ENCODE results near the gene HAUS8. TPM values are rescaled to one million over a fixed set of nuclear protein-coding genes. Genes with fewer than 3 reads are reported as not detected.
A peak's percentile ranks its signal among the peaks of the same experiment; 100 is the strongest.

The HAUS8 gene
- total RNA-seq, 1 experiment from 2014 or later: 66.4 TPM

DNA sequence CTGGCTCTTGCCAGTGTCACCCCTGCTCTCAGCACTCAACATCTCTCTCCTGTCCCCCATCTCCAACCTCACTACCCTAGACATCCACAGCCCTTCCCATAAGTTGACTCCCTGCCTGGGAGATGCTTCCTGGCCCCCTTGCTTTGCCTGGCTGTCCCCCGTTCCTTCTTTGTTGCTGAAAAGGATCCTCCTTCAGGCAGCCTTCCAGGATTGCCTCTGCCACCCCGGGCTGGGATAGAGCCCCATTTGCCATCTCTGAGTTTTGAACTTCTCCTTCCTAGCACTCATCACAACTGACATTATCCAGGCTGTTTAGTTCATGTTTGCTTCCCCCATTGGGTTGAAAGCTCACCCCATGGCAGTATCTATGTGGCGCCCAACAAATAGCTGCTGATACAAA is 68.7 kb downstream of the HAUS8 start:
- DNase-seq (ENCODE audit: low spot score): no peak
- no peaks in the 10 kb centered on the region for H3K27me3 ChIP-seq (replicated peaks; ENCODE audit: insufficient read depth, low read depth, low read length, poor library complexity)
- H3K4me1 ChIP-seq (ENCODE audit: insufficient read depth, low read length, poor library complexity, severe bottlenecking): no peaks in the 10 kb centered on the region
- ChIA-PET POLR2A (ENCODE audit: low non-redundant PET) (interaction anchor here (0.6 kb wide), 1 partner anchor 1119 kb away, joined by 9 read pairs; no protein-coding TSS in a partner anchor), CTCF (no interaction called here)
- intact Hi-C loops (cut with micrococcal nuclease; ENCODE audit: unreplicated experiment): no loop called here
- H3K4me3 ChIP-seq (ENCODE audit: low read depth, low read length, poor library complexity, severe bottlenecking): no peak overlapping the region
- H3K27ac ChIP-seq (ENCODE audit: low read depth, low read length, poor library complexity, severe bottlenecking): no peak overlapping the region
- no peaks in the 10 kb centered on the region for H3K36me3 ChIP-seq (ENCODE audit: insufficient read depth, low read length, poor library complexity, severe bottlenecking)
- TF ChIP-seq, protein P1, sequence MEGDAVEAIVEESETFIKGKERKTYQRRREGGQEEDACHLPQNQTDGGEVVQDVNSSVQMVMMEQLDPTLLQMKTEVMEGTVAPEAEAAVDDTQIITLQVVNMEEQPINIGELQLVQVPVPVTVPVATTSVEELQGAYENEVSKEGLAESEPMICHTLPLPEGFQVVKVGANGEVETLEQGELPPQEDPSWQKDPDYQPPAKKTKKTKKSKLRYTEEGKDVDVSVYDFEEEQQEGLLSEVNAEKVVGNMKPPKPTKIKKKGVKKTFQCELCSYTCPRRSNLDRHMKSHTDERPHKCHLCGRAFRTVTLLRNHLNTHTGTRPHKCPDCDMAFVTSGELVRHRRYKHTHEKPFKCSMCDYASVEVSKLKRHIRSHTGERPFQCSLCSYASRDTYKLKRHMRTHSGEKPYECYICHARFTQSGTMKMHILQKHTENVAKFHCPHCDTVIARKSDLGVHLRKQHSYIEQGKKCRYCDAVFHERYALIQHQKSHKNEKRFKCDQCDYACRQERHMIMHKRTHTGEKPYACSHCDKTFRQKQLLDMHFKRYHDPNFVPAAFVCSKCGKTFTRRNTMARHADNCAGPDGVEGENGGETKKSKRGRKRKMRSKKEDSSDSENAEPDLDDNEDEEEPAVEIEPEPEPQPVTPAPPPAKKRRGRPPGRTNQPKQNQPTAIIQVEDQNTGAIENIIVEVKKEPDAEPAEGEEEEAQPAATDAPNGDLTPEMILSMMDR (conservative IDR thresholded peaks at IDR 0.05; ENCODE audit: low read depth, low read length): no peak
- TF ChIP-seq EZH2 (IDR thresholded peaks at IDR 0.05; ENCODE audit: borderline replicate concordance, low read depth, low read length, poor library complexity, severe bottlenecking): no peak
- no TSS peak for BruUV-seq (replicated peaks)
- no peaks in the 10 kb centered on the region for H3K9me3 ChIP-seq (ENCODE audit: low read depth, low read length, poor library complexity, severe bottlenecking)

DNA sequence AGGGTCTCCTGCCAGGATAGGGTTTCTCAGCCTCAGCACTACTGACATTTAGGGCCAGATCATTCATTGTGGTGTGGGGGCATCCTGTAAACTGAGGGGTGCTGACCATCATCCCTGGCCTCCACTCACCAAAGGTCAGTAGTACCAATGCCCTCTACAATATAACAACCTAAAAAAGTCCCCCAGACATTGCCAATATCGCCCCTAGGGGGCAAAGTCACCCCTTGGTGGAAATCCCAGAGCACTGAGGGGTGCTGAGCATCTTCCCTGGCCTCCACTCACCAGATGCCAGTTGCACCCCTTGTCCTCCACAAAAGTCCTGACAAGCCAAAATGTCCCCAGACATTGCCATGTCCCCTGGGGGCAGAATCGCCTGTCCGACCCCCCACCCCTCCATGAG is 70.3 kb downstream of the HAUS8 start:
- intact Hi-C loops (cut with micrococcal nuclease; ENCODE audit: unreplicated experiment): no loop called here
- H3K27me3 ChIP-seq (replicated peaks; ENCODE audit: insufficient read depth, low read depth, low read length, poor library complexity): no peaks in the 10 kb centered on the region
- ChIA-PET CTCF (no interaction called here), POLR2A (ENCODE audit: low non-redundant PET) (no interaction called here)
- no peaks in the 10 kb centered on the region for H3K4me1 ChIP-seq (ENCODE audit: insufficient read depth, low read length, poor library complexity, severe bottlenecking)
- TF ChIP-seq EZH2 (IDR thresholded peaks at IDR 0.05; ENCODE audit: borderline replicate concordance, low read depth, low read length, poor library complexity, severe bottlenecking): no peak
- TF ChIP-seq, protein P1 (conservative IDR thresholded peaks at IDR 0.05; ENCODE audit: low read depth, low read length): peak; percentile 32; the same call in 1 of the 2 replicates
- no peaks in the 10 kb centered on the region for H3K36me3 ChIP-seq (ENCODE audit: insufficient read depth, low read length, poor library complexity, severe bottlenecking)
- H3K27ac ChIP-seq (ENCODE audit: low read depth, low read length, poor library complexity, severe bottlenecking): no peak overlapping the region
- no peak for DNase-seq (ENCODE audit: low spot score)
- no TSS peak for BruUV-seq (replicated peaks)
- H3K4me3 ChIP-seq (ENCODE audit: low read depth, low read length, poor library complexity, severe bottlenecking): no peak overlapping the region
- no peaks in the 10 kb centered on the region for H3K9me3 ChIP-seq (ENCODE audit: low read depth, low read length, poor library complexity, severe bottlenecking)

DNA sequence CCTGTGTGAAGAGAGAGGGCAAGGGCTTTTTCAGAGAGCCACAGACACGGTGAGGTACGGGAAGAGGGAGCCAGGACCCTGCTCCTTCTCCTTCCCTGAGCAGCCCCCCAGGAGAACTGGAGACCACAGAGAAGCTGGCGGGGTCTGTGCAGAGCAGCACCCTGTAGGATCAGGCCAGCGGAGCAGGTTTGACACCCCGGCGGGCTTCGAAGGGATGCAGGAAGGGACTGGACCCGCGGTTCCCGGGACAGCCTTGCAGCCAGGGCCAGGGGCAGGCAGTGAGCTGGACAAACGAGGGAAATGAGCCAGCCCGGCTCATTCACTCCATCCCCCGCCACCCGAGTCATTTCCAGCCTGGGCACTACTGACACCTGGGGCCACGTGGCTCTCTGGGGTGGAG is 70.9 kb downstream of the HAUS8 start:
- ChIA-PET POLR2A (ENCODE audit: low non-redundant PET) (no interaction called here), CTCF (no interaction called here)
- no peak for DNase-seq (ENCODE audit: low spot score)
- intact Hi-C loops (cut with micrococcal nuclease; ENCODE audit: unreplicated experiment): no loop called here
- no peak overlapping the region for H3K27ac ChIP-seq (ENCODE audit: low read depth, low read length, poor library complexity, severe bottlenecking)
- no peaks in the 10 kb centered on the region for H3K4me1 ChIP-seq (ENCODE audit: insufficient read depth, low read length, poor library complexity, severe bottlenecking)
- H3K36me3 ChIP-seq (ENCODE audit: insufficient read depth, low read length, poor library complexity, severe bottlenecking): no peaks in the 10 kb centered on the region
- no peaks in the 10 kb centered on the region for H3K9me3 ChIP-seq (ENCODE audit: low read depth, low read length, poor library complexity, severe bottlenecking)
- H3K4me3 ChIP-seq (ENCODE audit: low read depth, low read length, poor library complexity, severe bottlenecking): no peak overlapping the region
- H3K27me3 ChIP-seq (replicated peaks; ENCODE audit: insufficient read depth, low read depth, low read length, poor library complexity): no peaks in the 10 kb centered on the region
- TF ChIP-seq, protein P1 (conservative IDR thresholded peaks at IDR 0.05; ENCODE audit: low read depth, low read length): no peak
- no peak for TF ChIP-seq EZH2 (IDR thresholded peaks at IDR 0.05; ENCODE audit: borderline replicate concordance, low read depth, low read length, poor library complexity, severe bottlenecking)
- BruUV-seq (replicated peaks): no TSS peak

Data from A673 (cell line).